ENCODE results near the gene FBXO21.
"Not testable (repeated sequence)": the region's sequence is repeated elsewhere in the genome, so short reads cannot be mapped to it uniquely, and the experiment has no call there.

FBXO21 gene

GRCh38 chr12:117214797-117215196, 24.5 kb upstream of the FBXO21 start:
- Histone ChIP-seq H3K4me3 (ENCODE audit: low read length) (no peak overlapping the region), H3K27me3 (ENCODE audit: control insufficient read depth, insufficient read depth, low read length) (peaks cover 10% of the 10 kb centered on the region), H3K9me3 (replicated peaks; ENCODE audit: low read length) (no peaks in the 10 kb centered on the region), H3K4me1 (ENCODE audit: control insufficient read depth, insufficient read depth, low read length) (no peaks in the 10 kb centered on the region), H3K4me2 (ENCODE audit: low read length) (no peak overlapping the region), H3K9ac (ENCODE audit: low read depth, low read length) (no peak overlapping the region), H3K36me3 (ENCODE audit: insufficient read depth, low read length) (no peaks in the 10 kb centered on the region)

- Histone ChIP-seq H3K9ac (ENCODE audit: low read depth, low read length) (no peak overlapping the region), H3K36me3 (ENCODE audit: insufficient read depth, low read length) (no peaks in the 10 kb centered on the region), H3K4me2 (ENCODE audit: low read length) (no peak overlapping the region), H3K27me3 (ENCODE audit: control insufficient read depth, insufficient read depth, low read length) (peaks cover 11% of the 10 kb centered on the region), H3K4me1 (ENCODE audit: control insufficient read depth, insufficient read depth, low read length) (no peaks in the 10 kb centered on the region), H3K4me3 (ENCODE audit: low read length) (no peak overlapping the region), H3K9me3 (replicated peaks; ENCODE audit: low read length) (no peaks in the 10 kb centered on the region)
Measured at GRCh38 chr12:117213295-117213808, 23.1 kb upstream of the FBXO21 start.

GRCh38 chr12:117212563-117213190, 22.4 kb upstream of the FBXO21 start:
- Histone ChIP-seq H3K4me3 (ENCODE audit: low read length) (no peak overlapping the region), H3K9me3 (replicated peaks; ENCODE audit: low read length) (no peaks in the 10 kb centered on the region), H3K36me3 (ENCODE audit: insufficient read depth, low read length) (no peaks in the 10 kb centered on the region), H3K4me2 (ENCODE audit: low read length) (no peak overlapping the region), H3K4me1 (ENCODE audit: control insufficient read depth, insufficient read depth, low read length) (no peaks in the 10 kb centered on the region), H3K27me3 (ENCODE audit: control insufficient read depth, insufficient read depth, low read length) (peaks cover 15% of the 10 kb centered on the region), H3K9ac (ENCODE audit: low read depth, low read length) (no peak overlapping the region)

GRCh38 chr12:117210266-117210918, 20.1 kb upstream of the FBXO21 start:
- Histone ChIP-seq H3K27me3 (ENCODE audit: control insufficient read depth, insufficient read depth, low read length) (peaks cover 15% of the 10 kb centered on the region), H3K4me2 (ENCODE audit: low read length) (no peak overlapping the region), H3K36me3 (ENCODE audit: insufficient read depth, low read length) (no peaks in the 10 kb centered on the region), H3K9ac (ENCODE audit: low read depth, low read length) (no peak overlapping the region), H3K4me3 (ENCODE audit: low read length) (no peak overlapping the region), H3K4me1 (ENCODE audit: control insufficient read depth, insufficient read depth, low read length) (no peaks in the 10 kb centered on the region), H3K9me3 (replicated peaks; ENCODE audit: low read length) (no peaks in the 10 kb centered on the region)

GRCh38 chr12:117209626-117210025, 19.4 kb upstream of the FBXO21 start:
- Histone ChIP-seq H3K9ac (ENCODE audit: low read depth, low read length) (no peak overlapping the region), H3K36me3 (ENCODE audit: insufficient read depth, low read length) (no peaks in the 10 kb centered on the region), H3K4me1 (ENCODE audit: control insufficient read depth, insufficient read depth, low read length) (no peaks in the 10 kb centered on the region), H3K9me3 (replicated peaks; ENCODE audit: low read length) (no peaks in the 10 kb centered on the region), H3K27me3 (ENCODE audit: control insufficient read depth, insufficient read depth, low read length) (peaks cover 15% of the 10 kb centered on the region), H3K4me2 (ENCODE audit: low read length) (no peak overlapping the region), H3K4me3 (ENCODE audit: low read length) (no peak overlapping the region)

- Histone ChIP-seq H3K27me3 (ENCODE audit: control insufficient read depth, insufficient read depth, low read length) (peaks cover 16% of the 10 kb centered on the region), H3K4me2 (ENCODE audit: low read length) (no peak overlapping the region), H3K36me3 (ENCODE audit: insufficient read depth, low read length) (no peaks in the 10 kb centered on the region), H3K9ac (ENCODE audit: low read depth, low read length) (no peak overlapping the region), H3K4me3 (ENCODE audit: low read length) (no peak overlapping the region), H3K4me1 (ENCODE audit: control insufficient read depth, insufficient read depth, low read length) (no peaks in the 10 kb centered on the region), H3K9me3 (replicated peaks; ENCODE audit: low read length) (no peaks in the 10 kb centered on the region)
Measured at GRCh38 chr12:117208811-117209455, 18.7 kb upstream of the FBXO21 start.

- H3K9me3 ChIP-seq (replicated peaks; ENCODE audit: low read length), result no peaks in the 10 kb centered on the region
- H3K4me1 ChIP-seq (ENCODE audit: control insufficient read depth, insufficient read depth, low read length), result no peaks in the 10 kb centered on the region
- no peak overlapping the region for H3K9ac ChIP-seq (ENCODE audit: low read depth, low read length)
- peaks cover 18% of the 10 kb centered on the region for H3K27me3 ChIP-seq (ENCODE audit: control insufficient read depth, insufficient read depth, low read length)
- H3K4me2 ChIP-seq (ENCODE audit: low read length), result no peak overlapping the region
- H3K36me3 ChIP-seq (ENCODE audit: insufficient read depth, low read length), result no peaks in the 10 kb centered on the region
- H3K4me3 ChIP-seq (ENCODE audit: low read length), result no peak overlapping the region
Measured at GRCh38 chr12:117208206-117208605, 17.9 kb upstream of the FBXO21 start.

- Histone ChIP-seq H3K4me2 (ENCODE audit: low read length) (no peak overlapping the region), H3K9ac (ENCODE audit: low read depth, low read length) (no peak overlapping the region)
Measured at GRCh38 chr12:117207675-117208074, 17.4 kb upstream of the FBXO21 start.

GRCh38 chr12:117202556-117202955, 12.3 kb upstream of the FBXO21 start:
- Histone ChIP-seq H3K4me2 (ENCODE audit: low read length) (no peak overlapping the region), H3K4me1 (ENCODE audit: control insufficient read depth, insufficient read depth, low read length) (no peaks in the 10 kb centered on the region), H3K27me3 (ENCODE audit: control insufficient read depth, insufficient read depth, low read length) (peaks cover 7% of the 10 kb centered on the region), H3K36me3 (ENCODE audit: insufficient read depth, low read length) (no peaks in the 10 kb centered on the region), H3K9ac (ENCODE audit: low read depth, low read length) (no peak overlapping the region), H3K9me3 (replicated peaks; ENCODE audit: low read length) (no peaks in the 10 kb centered on the region), H3K4me3 (ENCODE audit: low read length) (no peak overlapping the region)

More at GRCh38 chr12:117207675-117208074, 17.4 kb upstream of the FBXO21 start:
- no peaks in the 10 kb centered on the region for H3K9me3 ChIP-seq (replicated peaks; ENCODE audit: low read length)
- no peaks in the 10 kb centered on the region for H3K4me1 ChIP-seq (ENCODE audit: control insufficient read depth, insufficient read depth, low read length)
- peaks cover 18% of the 10 kb centered on the region for H3K27me3 ChIP-seq (ENCODE audit: control insufficient read depth, insufficient read depth, low read length)
- no peaks in the 10 kb centered on the region for H3K36me3 ChIP-seq (ENCODE audit: insufficient read depth, low read length)
- no peak overlapping the region for H3K4me3 ChIP-seq (ENCODE audit: low read length)

- no peaks in the 10 kb centered on the region for H3K36me3 ChIP-seq (ENCODE audit: insufficient read depth, low read length)
- H3K9me3 ChIP-seq (replicated peaks; ENCODE audit: low read length), result no peaks in the 10 kb centered on the region
- H3K4me1 ChIP-seq (ENCODE audit: control insufficient read depth, insufficient read depth, low read length), result no peaks in the 10 kb centered on the region
- H3K9ac ChIP-seq (ENCODE audit: low read depth, low read length), result no peak overlapping the region
- no peak overlapping the region for H3K4me3 ChIP-seq (ENCODE audit: low read length)
- no peak overlapping the region for H3K4me2 ChIP-seq (ENCODE audit: low read length)
- peaks cover 7% of the 10 kb centered on the region for H3K27me3 ChIP-seq (ENCODE audit: control insufficient read depth, insufficient read depth, low read length)
Measured at GRCh38 chr12:117202033-117202432, 11.8 kb upstream of the FBXO21 start.

GRCh38 chr12:117199956-117200744, 9.9 kb upstream of the FBXO21 start:
- not testable (repeated sequence) for H3K9ac ChIP-seq (ENCODE audit: low read depth, low read length); H3K4me2 ChIP-seq (ENCODE audit: low read length); H3K9me3 ChIP-seq (replicated peaks; ENCODE audit: low read length); H3K4me1 ChIP-seq (ENCODE audit: control insufficient read depth, insufficient read depth, low read length); H3K4me3 ChIP-seq (ENCODE audit: low read length); H3K36me3 ChIP-seq (ENCODE audit: insufficient read depth, low read length); H3K27me3 ChIP-seq (ENCODE audit: control insufficient read depth, insufficient read depth, low read length)

Data from skeletal muscle satellite cell (primary cell).